MM.1S (cell line): ENCODE data around the gene PPP2R5B.

Experiments used
- DNase-seq: peaks from one replicate; pipeline ENCODE4 v3.0.0-alpha.2; 2015
- H2AFZ ChIP-seq: fragments of 300-600 bp; sonication (generic); 2 replicates; pipeline ENCODE4 v1.6.0; 2016; ENCODE audit warnings: antibody characterized with exemption, low read length
- H3F3A ChIP-seq: fragments of 300-600 bp; sonication (generic); 2 replicates; pipeline ENCODE4 v1.6.1; 2016; ENCODE audit warnings: mild to moderate bottlenecking, antibody characterized with exemption, low read length, moderate library complexity, mixed read lengths; ENCODE audit not compliant: insufficient read depth
- H3K27ac ChIP-seq: fragments of 300-600 bp; sonication (generic); 2 replicates; pipeline ENCODE4 v1.5.1; 2016; ENCODE audit warnings: mild to moderate bottlenecking, low read length
- H3K27me3 ChIP-seq: fragments of 300-600 bp; sonication (generic); replicated peaks from 2 replicates; pipeline ENCODE4 v1.6.0; 2016; ENCODE audit warnings: low read length; ENCODE audit not compliant: insufficient read depth
- H3K36me3 ChIP-seq: fragments of 300-600 bp; sonication (generic); replicated peaks from 2 replicates; pipeline ENCODE4 v1.6.1; 2016; ENCODE audit warnings: mild to moderate bottlenecking, low read length, mixed read lengths; ENCODE audit not compliant: insufficient read depth
- H3K4me1 ChIP-seq: fragments of 300-600 bp; sonication (generic); 2 replicates; pipeline ENCODE4 v1.6.1; 2016; ENCODE audit warnings: low read length, mixed read lengths
- H3K4me2 ChIP-seq: fragments of 300-600 bp; sonication (generic); 2 replicates; pipeline ENCODE4 v1.6.0; 2016; ENCODE audit warnings: low read depth, low read length
- H3K4me3 ChIP-seq: fragments of 300-600 bp; sonication (generic); 2 replicates; pipeline ENCODE4 v1.5.1; 2016; ENCODE audit warnings: low read length, mixed read lengths
- H3K79me2 ChIP-seq: fragments of 300-600 bp; sonication (generic); 2 replicates; pipeline ENCODE4 v1.6.1; 2016; ENCODE audit warnings: mixed run types, low read length, mixed read lengths
- H3K9ac ChIP-seq: fragments of 300-600 bp; sonication (generic); 2 replicates; pipeline ENCODE4 v1.6.1; 2016; ENCODE audit warnings: low read length, mixed read lengths
- H3K9me2 ChIP-seq: fragments of 300-600 bp; sonication (generic); replicated peaks from 2 replicates; pipeline ENCODE4 v1.6.1; 2016; ENCODE audit warnings: mild to moderate bottlenecking, low read length, mixed read lengths; ENCODE audit not compliant: insufficient read depth
- H3K9me3 ChIP-seq: fragments of 300-600 bp; sonication (generic); replicated peaks from 2 replicates; pipeline ENCODE4 v1.6.1; 2016; ENCODE audit warnings: mild to moderate bottlenecking, low read length, mixed read lengths; ENCODE audit not compliant: insufficient read depth
- H4K20me1 ChIP-seq: fragments of 300-600 bp; sonication (generic); 2 replicates; pipeline ENCODE4 v1.6.1; 2016; ENCODE audit warnings: mild to moderate bottlenecking, low read length, moderate library complexity, mixed read lengths; ENCODE audit not compliant: insufficient read depth
- EZH2 ChIP-seq: fragments of 300-600 bp; sonication (generic); optimal IDR thresholded peaks from 2 replicates; pipeline ENCODE3; 2017; ENCODE audit warnings: low read depth, mild to moderate bottlenecking, antibody characterized with exemption, low read length, mixed read lengths
- EZH2phosphoT487 ChIP-seq: fragments of 300-600 bp; sonication (generic); IDR thresholded peaks from 2 replicates; pipeline ENCODE4 v1.6.1; 2018; ENCODE audit warnings: antibody characterized with exemption, low read length
- TF ChIP-seq, protein P1 (sequence below): fragments of 300-600 bp; sonication (generic); IDR thresholded peaks from 2 replicates; pipeline ENCODE4 v1.5.1; 2016; ENCODE audit warnings: antibody characterized with exemption, low read length, mixed read lengths

The PPP2R5B gene

GRCh38 chr11:64903291-64903833 lies 21.1 kb upstream of the PPP2R5B start:
- DNase-seq: no peak
- Histone ChIP-seq H3K36me3 (no peaks in the 10 kb centered on the region; the same call in 1 of the 2 replicates), H3K4me2 (no peak overlapping the region), H3K9ac (no peak overlapping the region), H3K79me2 (no peaks in the 10 kb centered on the region), H3F3A (no peaks in the 10 kb centered on the region), H3K4me1 (no peaks in the 10 kb centered on the region), H3K27ac (no peak overlapping the region), H3K4me3 (no peak overlapping the region), H3K27me3 (no peaks in the 10 kb centered on the region), H2AFZ (no peak overlapping the region), H4K20me1 (no peaks in the 10 kb centered on the region), H3K9me2 (no peaks in the 10 kb centered on the region), H3K9me3 (no peaks in the 10 kb centered on the region)
- TF ChIP-seq, protein P1, sequence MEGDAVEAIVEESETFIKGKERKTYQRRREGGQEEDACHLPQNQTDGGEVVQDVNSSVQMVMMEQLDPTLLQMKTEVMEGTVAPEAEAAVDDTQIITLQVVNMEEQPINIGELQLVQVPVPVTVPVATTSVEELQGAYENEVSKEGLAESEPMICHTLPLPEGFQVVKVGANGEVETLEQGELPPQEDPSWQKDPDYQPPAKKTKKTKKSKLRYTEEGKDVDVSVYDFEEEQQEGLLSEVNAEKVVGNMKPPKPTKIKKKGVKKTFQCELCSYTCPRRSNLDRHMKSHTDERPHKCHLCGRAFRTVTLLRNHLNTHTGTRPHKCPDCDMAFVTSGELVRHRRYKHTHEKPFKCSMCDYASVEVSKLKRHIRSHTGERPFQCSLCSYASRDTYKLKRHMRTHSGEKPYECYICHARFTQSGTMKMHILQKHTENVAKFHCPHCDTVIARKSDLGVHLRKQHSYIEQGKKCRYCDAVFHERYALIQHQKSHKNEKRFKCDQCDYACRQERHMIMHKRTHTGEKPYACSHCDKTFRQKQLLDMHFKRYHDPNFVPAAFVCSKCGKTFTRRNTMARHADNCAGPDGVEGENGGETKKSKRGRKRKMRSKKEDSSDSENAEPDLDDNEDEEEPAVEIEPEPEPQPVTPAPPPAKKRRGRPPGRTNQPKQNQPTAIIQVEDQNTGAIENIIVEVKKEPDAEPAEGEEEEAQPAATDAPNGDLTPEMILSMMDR: no peak
- TF ChIP-seq EZH2phosphoT487: no peak
- no peak for TF ChIP-seq EZH2

DNA sequence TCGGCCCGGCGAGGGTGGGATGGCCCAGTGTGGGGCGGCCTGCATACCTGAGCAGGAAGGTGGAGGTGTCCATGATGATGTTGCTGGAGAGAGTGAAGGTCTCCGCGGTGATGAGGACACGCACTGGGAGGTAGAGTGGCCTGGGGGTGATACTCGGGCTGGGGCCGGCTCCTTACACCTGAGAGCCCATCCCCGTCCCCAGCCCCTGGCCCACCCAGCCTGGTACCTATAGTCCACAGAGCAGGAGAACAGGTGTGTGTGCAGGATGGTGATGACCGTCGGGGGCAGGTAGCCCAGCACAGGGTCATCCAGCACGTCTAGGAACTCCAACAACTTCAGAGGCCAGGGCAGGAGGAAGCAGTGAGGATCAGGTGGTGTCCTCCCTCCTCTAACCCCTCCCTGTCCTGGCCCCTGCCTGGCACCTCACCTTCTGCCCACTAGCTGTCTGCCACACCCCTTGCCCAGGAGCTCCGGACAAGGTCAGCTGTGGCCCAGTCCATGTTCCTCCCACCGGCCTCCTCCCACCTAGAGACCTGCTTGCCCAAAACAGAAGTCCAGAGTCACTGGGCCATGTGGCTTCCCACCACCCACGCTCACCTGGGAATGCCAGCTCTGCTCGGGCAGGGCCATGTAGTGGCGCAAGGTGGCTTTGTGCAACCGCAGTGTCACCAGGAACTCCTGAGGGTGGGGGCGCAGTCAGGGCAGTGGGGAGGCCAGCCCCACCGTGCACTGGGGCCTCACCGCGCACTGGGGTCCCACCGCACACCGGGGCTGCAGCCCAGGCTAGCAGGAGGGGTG lies 18.8 kb upstream of the PPP2R5B start:
- H3K27ac ChIP-seq: no peak overlapping the region
- H3K4me3 ChIP-seq: no peak overlapping the region
- no peak for DNase-seq
- H3K9me2 ChIP-seq: no peaks in the 10 kb centered on the region
- H3K4me1 ChIP-seq: no peaks in the 10 kb centered on the region
- H3K9ac ChIP-seq: no peak overlapping the region
- no peak overlapping the region for H2AFZ ChIP-seq
- H3K36me3 ChIP-seq: no peaks in the 10 kb centered on the region; the same call in 1 of the 2 replicates
- no peak overlapping the region for H3K4me2 ChIP-seq
- H4K20me1 ChIP-seq: no peaks in the 10 kb centered on the region
- H3F3A ChIP-seq: no peaks in the 10 kb centered on the region
- TF ChIP-seq EZH2 (no peak), EZH2phosphoT487 (no peak)
- TF ChIP-seq, protein P1: no peak
- no peaks in the 10 kb centered on the region for H3K79me2 ChIP-seq
- H3K27me3 ChIP-seq: no peaks in the 10 kb centered on the region
- H3K9me3 ChIP-seq: no peaks in the 10 kb centered on the region

DNA sequence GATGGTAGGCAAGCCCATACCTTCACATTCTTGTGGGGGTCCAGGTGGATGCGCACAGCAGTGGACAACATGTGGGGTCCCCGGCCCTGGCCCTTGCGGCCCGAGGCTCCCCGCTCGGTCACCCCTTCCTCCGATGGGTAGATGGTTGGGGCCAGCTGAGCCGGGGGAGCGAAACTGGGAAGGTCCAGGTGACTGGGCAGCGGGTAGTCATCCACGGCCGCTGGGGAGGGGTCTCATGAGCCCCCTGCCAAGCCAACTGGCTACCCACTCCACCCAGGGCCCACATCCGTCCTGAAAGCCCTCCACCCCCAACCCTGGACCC lies 18.2 kb upstream of the PPP2R5B start:
- Histone ChIP-seq H3F3A (no peaks in the 10 kb centered on the region), H4K20me1 (no peaks in the 10 kb centered on the region), H3K4me3 (no peak overlapping the region), H3K4me1 (no peaks in the 10 kb centered on the region), H2AFZ (no peak overlapping the region), H3K27ac (no peak overlapping the region), H3K4me2 (no peak overlapping the region), H3K9me3 (no peaks in the 10 kb centered on the region), H3K9ac (no peak overlapping the region), H3K27me3 (no peaks in the 10 kb centered on the region), H3K9me2 (no peaks in the 10 kb centered on the region), H3K79me2 (no peaks in the 10 kb centered on the region), H3K36me3 (no peaks in the 10 kb centered on the region; the same call in 1 of the 2 replicates)
- DNase-seq: no peak
- TF ChIP-seq, protein P1: no peak
- TF ChIP-seq EZH2: no peak
- no peak for TF ChIP-seq EZH2phosphoT487
